Loucy (cell line): ENCODE data around the gene IVNS1ABP.
"Not testable (repeated sequence)": the region's sequence is repeated elsewhere in the genome, so short reads cannot be mapped to it uniquely, and the experiment has no call there.

Source experiments
- H2AFZ ChIP-seq: fragments of 200-600 bp; sonication (generic); 2 replicates; pipeline ENCODE4 v1.6.0; 2016; ENCODE audit warnings: antibody characterized with exemption, mild to moderate bottlenecking, low read length, moderate library complexity
- H3F3A ChIP-seq: fragments of 200-600 bp; 2 replicates; pipeline ENCODE4 v1.6.0; 2016; ENCODE audit warnings: antibody characterized with exemption, low read depth, mild to moderate bottlenecking
- H3K27me3 ChIP-seq: fragments of 200-600 bp; sonication (generic); 2 replicates; pipeline ENCODE4 v1.6.1; 2014; ENCODE audit warnings: low read length, mild to moderate bottlenecking; ENCODE audit not compliant: insufficient read depth, poor library complexity, severe bottlenecking
- H3K36me3 ChIP-seq: fragments of 200-600 bp; sonication (generic); 2 replicates; pipeline ENCODE4 v1.6.1; 2016; ENCODE audit warnings: low read length; ENCODE audit not compliant: insufficient read depth
- H3K4me1 ChIP-seq: fragments of 200-600 bp; sonication (generic); 2 replicates; pipeline ENCODE4 v1.5.1; 2014; ENCODE audit warnings: low read length, mild to moderate bottlenecking; ENCODE audit not compliant: insufficient read depth, poor library complexity, severe bottlenecking
- H3K4me2 ChIP-seq: fragments of 200-600 bp; sonication (generic); 2 replicates; pipeline ENCODE4 v1.6.0; 2014; ENCODE audit warnings: antibody characterized with exemption, low read length, low read depth, mild to moderate bottlenecking; ENCODE audit not compliant: poor library complexity, severe bottlenecking
- H3K4me3 ChIP-seq: fragments of 200-600 bp; sonication (generic); 2 replicates; pipeline ENCODE4 v1.5.1; 2014; ENCODE audit warnings: low read length, mild to moderate bottlenecking, mixed read lengths; ENCODE audit not compliant: poor library complexity, severe bottlenecking
- H3K79me2 ChIP-seq: fragments of 200-600 bp; sonication (generic); 2 replicates; pipeline ENCODE4 v1.6.1; 2014; ENCODE audit warnings: low read length; ENCODE audit not compliant: insufficient read depth
- H3K9ac ChIP-seq: fragments of 200-600 bp; sonication (generic); 2 replicates; pipeline ENCODE4 v1.6.0; 2014; ENCODE audit warnings: mild to moderate bottlenecking, low read depth, low read length, moderate library complexity; ENCODE audit not compliant: poor library complexity, severe bottlenecking
- H3K9me2 ChIP-seq: fragments of 200-600 bp; sonication (generic); replicated peaks from 2 replicates; pipeline ENCODE4 v1.6.1; 2016; ENCODE audit warnings: low read depth, low read length, mixed read lengths
- H3K9me3 ChIP-seq: fragments of 200-600 bp; sonication (generic); 2 replicates; pipeline ENCODE4 v1.6.1; 2014; ENCODE audit warnings: mild to moderate bottlenecking, antibody characterized with exemption, low read length, low read depth; ENCODE audit not compliant: insufficient read depth
- H4K20me1 ChIP-seq: fragments of 200-600 bp; sonication (generic); 2 replicates; pipeline ENCODE4 v1.6.0; 2014; ENCODE audit warnings: antibody characterized with exemption, low read length, mild to moderate bottlenecking; ENCODE audit not compliant: insufficient read depth, poor library complexity, severe bottlenecking
- EZH2phosphoT487 ChIP-seq: fragments of 200-600 bp; IDR thresholded peaks from 2 replicates; pipeline ENCODE4 v1.6.1; 2018; ENCODE audit warnings: antibody characterized with exemption, mild to moderate bottlenecking, moderate library complexity, borderline replicate concordance
- TF ChIP-seq, protein P1 (sequence below): fragments of 200-600 bp; sonication (generic); conservative IDR thresholded peaks from 2 replicates; pipeline ENCODE4 v1.5.1; 2014; ENCODE audit warnings: mild to moderate bottlenecking, antibody characterized with exemption, low read length

IVNS1ABP gene

DNA sequence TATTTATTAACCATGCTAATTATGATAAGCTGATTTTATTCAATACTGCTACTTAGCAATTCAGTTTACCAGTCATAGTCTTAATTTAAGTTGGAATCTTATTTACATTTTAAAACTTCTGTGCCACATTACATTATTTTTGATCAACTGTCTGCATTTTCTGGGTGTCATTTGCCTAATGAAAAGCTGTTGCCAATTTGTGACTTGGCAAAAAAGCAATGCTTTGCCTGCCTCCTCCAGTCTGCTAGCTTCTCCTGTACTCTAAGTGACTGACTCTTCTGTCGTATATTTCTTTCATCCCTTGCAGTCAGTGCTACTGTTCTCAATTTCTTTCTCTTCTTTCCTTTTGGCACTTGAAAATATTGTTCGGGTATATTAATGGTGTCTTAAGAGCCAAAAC, 5.6 kb upstream of the IVNS1ABP start:
- no peak for TF ChIP-seq EZH2phosphoT487
- TF ChIP-seq, protein P1, sequence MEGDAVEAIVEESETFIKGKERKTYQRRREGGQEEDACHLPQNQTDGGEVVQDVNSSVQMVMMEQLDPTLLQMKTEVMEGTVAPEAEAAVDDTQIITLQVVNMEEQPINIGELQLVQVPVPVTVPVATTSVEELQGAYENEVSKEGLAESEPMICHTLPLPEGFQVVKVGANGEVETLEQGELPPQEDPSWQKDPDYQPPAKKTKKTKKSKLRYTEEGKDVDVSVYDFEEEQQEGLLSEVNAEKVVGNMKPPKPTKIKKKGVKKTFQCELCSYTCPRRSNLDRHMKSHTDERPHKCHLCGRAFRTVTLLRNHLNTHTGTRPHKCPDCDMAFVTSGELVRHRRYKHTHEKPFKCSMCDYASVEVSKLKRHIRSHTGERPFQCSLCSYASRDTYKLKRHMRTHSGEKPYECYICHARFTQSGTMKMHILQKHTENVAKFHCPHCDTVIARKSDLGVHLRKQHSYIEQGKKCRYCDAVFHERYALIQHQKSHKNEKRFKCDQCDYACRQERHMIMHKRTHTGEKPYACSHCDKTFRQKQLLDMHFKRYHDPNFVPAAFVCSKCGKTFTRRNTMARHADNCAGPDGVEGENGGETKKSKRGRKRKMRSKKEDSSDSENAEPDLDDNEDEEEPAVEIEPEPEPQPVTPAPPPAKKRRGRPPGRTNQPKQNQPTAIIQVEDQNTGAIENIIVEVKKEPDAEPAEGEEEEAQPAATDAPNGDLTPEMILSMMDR = no peak
- peaks cover 16% of the 10 kb centered on the region; the same call in 1 of the 2 replicates for H3K79me2 ChIP-seq
- no peaks in the 10 kb centered on the region for H3K9me3 ChIP-seq
- H3K36me3 ChIP-seq = no peaks in the 10 kb centered on the region
- H3K4me2 ChIP-seq = no peak overlapping the region
- H3K9me2 ChIP-seq = no peaks in the 10 kb centered on the region
- no peak overlapping the region for H3K4me3 ChIP-seq
- no peak overlapping the region for H2AFZ ChIP-seq
- no peaks in the 10 kb centered on the region for H4K20me1 ChIP-seq
- H3K9ac ChIP-seq = no peak overlapping the region
- H3K4me1 ChIP-seq = peaks cover 15% of the 10 kb centered on the region
- H3F3A ChIP-seq = no peaks in the 10 kb centered on the region
- H3K27me3 ChIP-seq = no peaks in the 10 kb centered on the region

DNA sequence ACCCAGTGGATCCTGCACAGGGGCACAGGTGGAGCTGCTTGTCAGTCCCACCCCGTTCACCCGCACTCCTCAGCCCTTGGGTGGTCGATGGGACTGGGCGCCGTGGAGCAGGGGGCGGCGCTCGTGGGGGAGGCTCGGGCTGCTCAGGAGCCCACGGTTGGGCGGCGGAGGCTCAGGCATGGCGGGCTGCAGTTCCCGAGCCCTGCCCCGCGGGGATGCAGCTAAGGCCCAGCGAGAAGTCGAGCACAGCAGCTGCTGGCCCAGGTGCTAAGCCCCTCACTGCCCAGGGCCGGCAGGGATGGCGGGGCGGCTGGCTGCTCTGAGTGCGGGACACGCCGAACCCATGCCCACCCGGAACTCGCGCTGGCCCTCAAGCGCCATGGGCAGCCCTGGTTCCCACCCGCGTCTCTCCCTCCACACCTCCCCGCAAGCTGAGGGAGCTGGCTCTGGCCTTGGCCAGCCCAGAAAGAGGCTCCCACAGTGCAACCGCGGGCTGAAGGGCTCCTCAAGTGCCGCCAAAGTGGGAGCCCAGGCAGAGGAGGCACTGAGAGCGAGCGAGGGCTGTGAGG, 4.7 kb upstream of the IVNS1ABP start:
- not testable (repeated sequence) for H4K20me1 ChIP-seq, H3K9ac ChIP-seq, H3K9me3 ChIP-seq, H3K4me2 ChIP-seq, H3F3A ChIP-seq, H3K4me3 ChIP-seq, H2AFZ ChIP-seq, H3K36me3 ChIP-seq, H3K9me2 ChIP-seq, H3K27me3 ChIP-seq
- Histone ChIP-seq H3K79me2 (peaks cover 20% of the 10 kb centered on the region), H3K4me1 (peaks cover 15% of the 10 kb centered on the region)

DNA sequence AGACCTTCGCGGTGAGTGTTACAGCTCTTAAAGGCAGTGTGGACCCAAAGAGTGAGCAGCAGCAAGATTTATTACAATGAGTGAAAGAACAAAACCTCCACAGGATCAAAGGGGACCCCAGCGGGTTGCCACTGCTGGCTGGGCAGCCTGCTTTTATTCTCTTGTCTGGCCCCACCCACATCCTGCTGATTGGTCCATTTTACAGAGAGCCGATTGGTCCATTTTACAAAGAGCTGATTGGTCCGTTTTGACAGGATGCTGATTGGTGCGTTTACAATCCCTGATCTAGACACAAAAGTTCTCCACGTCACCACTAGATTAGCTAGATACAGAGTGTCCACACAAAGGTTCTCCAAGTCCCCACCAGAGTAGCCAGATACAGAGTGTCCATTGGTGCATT, 4.1 kb upstream of the IVNS1ABP start:
- not testable (repeated sequence) for H3K27me3 ChIP-seq, H2AFZ ChIP-seq, H3K36me3 ChIP-seq, H3K9me2 ChIP-seq, H3K4me3 ChIP-seq, H4K20me1 ChIP-seq, H3F3A ChIP-seq, H3K4me2 ChIP-seq, H3K9me3 ChIP-seq, H3K9ac ChIP-seq
- Histone ChIP-seq H3K4me1 (peaks cover 15% of the 10 kb centered on the region), H3K79me2 (peaks cover 26% of the 10 kb centered on the region)

DNA sequence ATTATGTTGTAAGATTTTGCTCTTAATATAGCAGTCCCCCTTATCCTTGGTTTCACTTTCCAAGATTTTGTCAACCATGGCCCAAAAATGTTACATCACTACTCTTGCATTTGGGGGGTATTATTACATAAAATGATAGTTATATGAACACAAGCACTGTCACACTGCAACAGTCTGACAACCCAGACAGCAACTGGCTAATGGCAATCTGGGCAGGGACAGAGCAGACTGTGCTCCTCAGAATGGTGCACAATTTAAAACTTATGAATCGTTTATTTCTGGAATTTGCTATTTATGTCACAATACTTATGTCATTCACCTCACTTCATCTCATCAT, 2.1 kb upstream of the IVNS1ABP start:
- peak overlapping the region; percentile 87 for H3K9ac ChIP-seq
- peaks cover 25% of the 10 kb centered on the region for H4K20me1 ChIP-seq
- H3K4me3 ChIP-seq = peak overlapping the region; percentile 99
- H3K27me3 ChIP-seq = peaks cover 7% of the 10 kb centered on the region
- H3K9me2 ChIP-seq = no peaks in the 10 kb centered on the region
- H2AFZ ChIP-seq = no peak overlapping the region
- H3K4me2 ChIP-seq = peak overlapping the region; percentile 75
- peaks cover 30% of the 10 kb centered on the region for H3K4me1 ChIP-seq
- TF ChIP-seq, protein P1 = no peak
- no peak for TF ChIP-seq EZH2phosphoT487
- H3K36me3 ChIP-seq = no peaks in the 10 kb centered on the region
- no peaks in the 10 kb centered on the region for H3K9me3 ChIP-seq
- peaks cover 46% of the 10 kb centered on the region for H3K79me2 ChIP-seq
- no peaks in the 10 kb centered on the region for H3F3A ChIP-seq
